Gastroesophageal sphincter (tissue), 3 donors: ENCODE results near the gene PTPRN2.

Source experiments
- CTCF ChIP-seq, 4 experiments: fragments of 200-600 bp in 2 of 4; fragments of 450-650 bp in 2 of 4; sonication (generic) in 1 of 4; IDR thresholded peaks; one replicate each; pipeline ENCODE4 v1.5.1; 2017 to 2019; ENCODE audit warnings: antibody characterized with exemption in 4 of 4, mild to moderate bottlenecking in 2 of 4, moderate library complexity in 2 of 4
- POLR2A ChIP-seq, 2 donors: fragments of 450-650 bp; IDR thresholded peaks; one replicate each; pipeline ENCODE4 v1.6.1; 2017; ENCODE audit warnings: antibody characterized with exemption in 2 of 2, mild to moderate bottlenecking in 2 of 2, moderate library complexity in 1 of 2

DNA sequence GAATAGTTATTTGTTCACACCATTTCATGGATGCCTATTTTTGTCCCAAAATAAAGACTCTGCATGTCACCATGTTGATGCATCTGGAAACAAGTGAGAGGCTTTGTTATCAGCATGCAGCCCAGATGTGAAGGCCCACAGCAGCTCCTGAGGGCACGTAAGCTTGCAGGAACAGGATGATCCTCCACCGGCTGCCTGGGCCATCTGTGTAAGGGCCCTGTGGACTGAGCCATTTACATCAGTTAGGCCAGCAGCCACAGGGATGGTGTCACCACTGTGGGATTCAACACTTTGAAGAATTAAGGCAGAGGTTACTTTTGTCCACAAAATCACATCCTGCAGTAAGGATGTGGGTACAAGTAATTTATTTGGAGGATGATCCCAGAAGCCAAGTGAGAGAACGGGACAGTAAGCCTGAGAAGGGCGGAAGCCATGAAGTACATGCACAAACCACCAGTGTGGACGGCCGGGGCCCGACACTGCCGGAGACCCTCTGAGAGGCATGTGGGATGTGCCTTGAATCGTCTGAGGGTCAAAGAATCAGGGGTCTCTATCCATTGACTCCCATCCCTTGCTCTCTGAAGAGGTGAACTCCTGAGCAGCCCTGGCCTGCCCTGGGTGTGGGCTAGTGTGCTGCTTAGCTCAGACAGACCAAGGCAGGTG lies 641.1 kb downstream of the PTPRN2 start:
- TF ChIP-seq CTCF (IDR thresholded peaks at IDR 0.05) (no peak), POLR2A (IDR thresholded peaks at IDR 0.05) (no peak)
